ENCODE results near the gene LRRTM4.
"Not testable (repeated sequence)": the region's sequence is repeated elsewhere in the genome, so short reads cannot be mapped to it uniquely, and the experiment has no call there.

The LRRTM4 gene

DNA sequence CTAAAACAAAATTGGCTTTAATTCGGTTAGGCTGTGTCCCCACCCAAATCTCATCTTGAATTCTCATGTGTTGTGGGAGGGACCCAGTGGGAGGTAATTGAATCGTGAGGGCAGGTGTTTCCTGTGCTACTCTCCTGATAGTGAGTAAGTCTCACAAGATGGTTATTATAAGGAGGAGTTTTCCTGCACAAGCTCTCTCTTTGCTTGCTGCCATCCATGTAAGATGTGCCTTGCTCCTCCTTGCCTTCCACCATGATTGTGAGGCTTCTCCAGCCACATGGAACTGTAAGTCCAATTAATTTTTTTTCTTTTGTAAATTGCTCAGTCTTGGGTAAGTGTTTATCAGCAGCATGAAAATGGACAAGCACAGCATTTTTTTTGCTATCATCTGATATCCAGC is 476.7 kb downstream of the LRRTM4 start:
- not testable (repeated sequence) for DNase-seq

- DNase-seq: no peak
Observed at GRCh38 chr2:77034445-77034844, 487.7 kb downstream of the LRRTM4 start.

DNA sequence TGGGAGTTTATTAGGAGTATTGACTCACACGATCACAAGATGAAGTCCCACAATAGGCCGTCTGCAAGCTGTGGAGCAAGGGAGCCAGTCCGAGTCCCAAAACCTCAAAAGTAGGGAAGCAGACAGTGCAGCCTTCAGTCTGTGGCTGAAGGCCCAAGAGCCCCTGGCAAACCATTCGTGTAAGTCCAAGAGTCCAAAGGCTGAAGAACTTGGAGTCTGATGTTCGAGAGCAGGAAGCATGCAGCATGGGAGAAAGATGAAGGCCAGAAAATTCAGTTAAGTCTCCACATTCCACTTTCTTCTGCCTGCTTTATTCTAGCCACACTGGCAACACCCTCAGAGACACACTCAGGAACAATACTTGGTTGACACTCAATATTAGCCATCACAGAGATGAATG is 492.9 kb downstream of the LRRTM4 start:
- not testable (repeated sequence) for DNase-seq

- DNase-seq: no peak
Observed at GRCh38 chr2:77028032-77028600, 494.1 kb downstream of the LRRTM4 start.

DNA sequence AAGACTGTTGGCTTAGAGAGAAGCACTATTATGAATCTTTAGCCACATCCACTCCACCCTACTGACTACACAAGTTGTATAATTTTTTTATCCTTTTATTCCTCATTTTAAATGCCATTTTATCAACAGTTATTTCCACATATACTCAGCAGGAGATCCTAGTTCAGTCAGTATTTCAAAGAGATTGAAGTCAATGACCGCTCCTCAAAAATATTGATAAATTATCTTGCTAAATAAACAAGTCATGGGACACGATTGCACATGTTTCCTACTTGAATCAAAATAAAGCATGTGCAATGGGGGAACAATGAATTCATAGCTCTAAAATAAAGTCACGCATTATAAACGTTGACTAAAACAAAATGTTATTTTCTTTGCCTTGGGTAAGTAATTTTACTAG is 496.5 kb downstream of the LRRTM4 start:
- no peak for DNase-seq

- no peak for DNase-seq
Observed at GRCh38 chr2:77021161-77021560, 501.0 kb downstream of the LRRTM4 start.

GRCh38 chr2:77018219-77018618 is 504.0 kb downstream of the LRRTM4 start:
- no peak for DNase-seq

DNA sequence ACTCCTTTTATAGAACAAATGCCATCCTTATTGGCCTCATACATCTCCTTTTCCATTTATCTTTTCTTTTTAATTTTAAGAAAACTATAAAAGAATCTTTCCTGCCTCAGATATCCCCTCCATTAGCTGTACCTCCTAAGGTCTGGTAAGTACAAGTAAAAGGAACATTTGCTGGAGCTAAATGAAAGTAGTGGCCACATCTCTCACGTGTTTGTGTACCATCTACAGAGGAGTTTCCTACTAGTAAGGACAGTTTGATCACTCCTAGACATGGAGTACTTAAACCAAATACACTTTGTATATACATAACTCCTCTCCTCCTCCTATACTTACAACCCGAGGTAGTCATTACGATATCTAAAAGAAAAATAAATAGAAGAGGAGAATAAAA is 504.8 kb downstream of the LRRTM4 start:
- no peak for DNase-seq

DNA sequence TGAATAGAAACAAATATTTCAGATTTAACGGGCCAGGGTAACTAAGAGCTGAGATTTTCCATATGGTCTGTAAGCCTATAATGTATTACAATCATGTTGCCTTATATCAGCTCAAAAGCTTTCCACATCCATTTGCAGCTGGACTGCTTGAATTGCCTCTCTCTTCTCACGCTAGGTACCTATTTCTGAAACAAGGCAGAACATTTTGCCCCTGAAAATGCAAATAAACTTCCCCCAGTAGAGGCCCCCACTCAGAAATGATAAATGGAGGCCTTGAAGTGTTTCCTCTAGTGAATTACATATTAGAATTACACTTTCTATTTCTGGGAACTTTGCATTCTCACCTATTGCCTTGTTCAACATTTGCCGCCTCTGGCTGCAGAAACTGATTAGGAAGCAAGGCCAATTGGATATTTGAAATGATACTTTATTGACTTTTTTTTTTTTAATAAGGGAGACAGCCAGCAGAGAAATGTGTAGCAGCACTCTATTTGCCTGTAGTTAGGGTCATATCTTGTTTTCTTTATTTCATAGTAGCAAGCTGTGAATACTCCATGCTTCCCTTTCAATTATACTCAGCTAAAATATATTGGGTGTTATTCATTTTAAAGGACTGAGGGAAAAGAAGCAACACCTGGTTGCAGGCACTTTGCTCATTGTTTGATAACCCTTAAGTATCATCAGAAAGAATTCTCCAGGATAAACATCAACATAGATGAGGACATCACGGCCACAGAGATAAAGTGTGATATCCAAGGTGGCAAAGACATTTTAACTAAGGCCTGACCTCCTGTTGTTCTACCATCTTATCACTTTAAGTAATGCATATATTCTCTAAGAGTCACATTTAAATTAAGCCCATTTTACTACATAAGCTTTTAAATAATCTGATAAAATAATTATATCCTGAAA is 505.5 kb downstream of the LRRTM4 start:
- DNase-seq: no peak

GRCh38 chr2:77013953-77014352 is 508.2 kb downstream of the LRRTM4 start:
- no peak for DNase-seq

- no peak for DNase-seq
Observed at GRCh38 chr2:77013457-77013856, 508.7 kb downstream of the LRRTM4 start.

- no peak for DNase-seq
Observed at GRCh38 chr2:77009307-77009706, 512.9 kb downstream of the LRRTM4 start.

- DNase-seq: no peak
Observed at GRCh38 chr2:77008853-77009252, 513.3 kb downstream of the LRRTM4 start.

DNA sequence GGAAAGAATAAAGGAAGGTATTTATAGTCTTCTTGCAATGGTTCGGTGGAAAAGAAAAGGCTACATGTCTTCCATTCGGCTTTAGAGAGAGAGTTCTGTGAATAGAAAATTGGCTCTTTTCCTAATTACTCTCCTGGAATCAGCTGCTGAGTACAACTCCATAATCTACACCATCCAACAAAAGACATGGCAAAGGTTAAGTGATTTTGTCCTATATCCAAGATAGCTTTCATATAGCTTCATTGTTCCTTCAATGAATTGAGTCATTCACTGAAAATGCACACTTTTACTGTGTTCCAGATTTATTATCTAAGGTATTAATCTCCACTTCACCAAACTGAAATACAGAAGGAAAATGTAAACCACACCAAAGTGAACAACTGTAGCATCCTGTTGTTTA is 514.5 kb downstream of the LRRTM4 start:
- DNase-seq: peak; percentile 94

- DNase-seq: no peak
Observed at GRCh38 chr2:77005522-77005921, 516.7 kb downstream of the LRRTM4 start.

- no peak for DNase-seq
Observed at GRCh38 chr2:77001895-77002294, 520.3 kb downstream of the LRRTM4 start.

DNA sequence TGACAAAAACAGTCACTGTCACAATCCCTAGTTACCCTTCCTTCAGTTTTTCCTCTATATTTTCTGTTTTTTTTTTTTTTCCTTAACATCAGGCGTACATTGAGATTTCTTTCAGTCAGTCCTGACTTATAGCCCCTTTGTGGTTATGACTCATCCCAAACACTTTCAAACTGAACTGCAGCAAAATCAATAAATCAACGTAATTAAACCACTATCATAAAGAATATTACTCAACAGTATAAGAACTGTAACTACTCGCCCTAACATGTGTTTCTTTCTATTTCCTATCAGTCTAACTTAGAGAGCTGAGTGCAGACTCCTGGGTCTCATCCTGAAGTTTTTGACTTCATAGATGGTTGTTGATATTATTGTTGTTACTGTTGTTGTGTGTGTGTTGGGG is 523.5 kb downstream of the LRRTM4 start:
- no peak for DNase-seq

DNA sequence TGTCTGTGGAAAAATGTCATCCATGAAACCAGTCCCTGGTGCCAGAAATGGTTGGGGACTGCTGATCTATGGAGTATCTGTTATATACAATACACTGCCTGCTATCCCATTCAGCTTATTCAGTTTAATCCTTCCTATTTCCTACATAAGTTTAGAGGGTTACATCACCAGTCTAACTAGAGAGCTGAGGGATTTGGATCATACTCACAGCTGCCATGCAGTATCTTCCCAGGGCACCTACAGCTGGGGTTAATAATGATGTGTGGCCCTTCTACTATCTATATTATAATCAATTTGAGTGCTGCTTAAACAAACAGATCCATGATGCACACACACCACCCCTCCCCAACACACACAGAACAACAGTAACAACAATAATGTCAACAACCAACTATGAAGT is 524.0 kb downstream of the LRRTM4 start:
- no peak for DNase-seq

DNA sequence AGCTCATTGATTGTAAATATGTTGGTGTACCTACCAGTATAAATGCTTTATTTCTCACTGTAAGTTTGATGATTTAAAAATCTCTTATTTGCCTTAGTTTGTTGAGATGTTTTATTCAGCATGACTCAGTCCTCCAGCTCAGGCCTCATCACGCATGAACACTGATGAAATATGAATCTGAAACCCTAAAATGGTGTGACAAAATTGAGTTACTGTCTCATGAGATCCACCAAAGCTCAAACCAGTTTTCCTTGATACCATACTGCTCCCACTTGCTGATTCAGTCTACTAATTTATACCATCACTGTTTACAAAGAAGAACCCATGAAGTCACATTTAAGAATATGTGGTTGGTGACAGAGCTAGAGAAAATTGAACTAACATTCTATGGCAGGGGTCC is 524.9 kb downstream of the LRRTM4 start:
- no peak for DNase-seq

GRCh38 chr2:76985387-76986136 is 536.6 kb downstream of the LRRTM4 start:
- DNase-seq: peak; percentile 100

- DNase-seq: no peak
Observed at GRCh38 chr2:76984359-76984758, 537.8 kb downstream of the LRRTM4 start.

GRCh38 chr2:76980067-76980787 is 541.9 kb downstream of the LRRTM4 start:
- no peak for DNase-seq
